ENCODE results near the gene ZRANB2. TPM values are rescaled to one million over a fixed set of nuclear protein-coding genes. Genes with fewer than 3 reads are reported as not detected.

The ZRANB2 gene
- total and polyA plus RNA-seq, 9 of the 15 experiments (the other 6 are each of a cell fraction or from before 2014, with no cell fraction given) = 80.8 to 264 (median 157) TPM

GRCh38 chr1:71087713-71088112 lies 6.9 kb upstream of the ZRANB2 start:
- ATAC-seq (no peak), DNase-seq (ENCODE audit: extremely low read depth in 1 of 4, low spot score in 3 of 4) (no peak), FAIRE-seq (no peak)
- no peak overlapping the region for H3K4me2 ChIP-seq (ENCODE audit: insufficient read depth, low read length)
- TF ChIP-seq ZNF444 (CRISPR knock-in tag; IDR thresholded peaks at IDR 0.05) (no peak), NFYB (IDR thresholded peaks at IDR 0.05; ENCODE audit: extremely low read depth, insufficient read length) (no peak), RFX7 (CRISPR knock-in tag; IDR thresholded peaks at IDR 0.05) (no peak), GATAD2B (IDR thresholded peaks at IDR 0.05; ENCODE audit: borderline replicate concordance) (no peak), NCOR1 (IDR thresholded peaks at IDR 0.05) (no peak), FOSL1 (tag; conservative IDR thresholded peaks at IDR 0.05) (no peak), ZNF253 (CRISPR knock-in tag; conservative IDR thresholded peaks at IDR 0.05) (no peak), MTF1 (CRISPR knock-in tag; IDR thresholded peaks at IDR 0.05; ENCODE audit: borderline replicate concordance) (no peak), ZNF324 (CRISPR knock-in tag; IDR thresholded peaks at IDR 0.05) (no peak), JUND (IDR thresholded peaks at IDR 0.05; ENCODE audit: borderline replicate concordance, low read depth, low read length) (no peak), JUND (tag; IDR thresholded peaks at IDR 0.05; ENCODE audit: borderline replicate concordance, low read depth, low read length) (no peak), GABPA (tag; conservative IDR thresholded peaks at IDR 0.05; ENCODE audit: low read depth) (no peak), MIER1 (IDR thresholded peaks at IDR 0.05; ENCODE audit: low read depth) (no peak), ARID4B (CRISPR knock-in tag; IDR thresholded peaks at IDR 0.05) (no peak)
- TF ChIP-seq, protein P1, sequence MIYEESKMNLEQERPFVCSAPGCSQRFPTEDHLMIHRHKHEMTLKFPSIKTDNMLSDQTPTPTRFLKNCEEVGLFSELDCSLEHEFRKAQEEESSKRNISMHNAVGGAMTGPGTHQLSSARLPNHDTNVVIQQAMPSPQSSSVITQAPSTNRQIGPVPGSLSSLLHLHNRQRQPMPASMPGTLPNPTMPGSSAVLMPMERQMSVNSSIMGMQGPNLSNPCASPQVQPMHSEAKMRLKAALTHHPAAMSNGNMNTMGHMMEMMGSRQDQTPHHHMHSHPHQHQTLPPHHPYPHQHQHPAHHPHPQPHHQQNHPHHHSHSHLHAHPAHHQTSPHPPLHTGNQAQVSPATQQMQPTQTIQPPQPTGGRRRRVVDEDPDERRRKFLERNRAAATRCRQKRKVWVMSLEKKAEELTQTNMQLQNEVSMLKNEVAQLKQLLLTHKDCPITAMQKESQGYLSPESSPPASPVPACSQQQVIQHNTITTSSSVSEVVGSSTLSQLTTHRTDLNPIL (CRISPR knock-in tag; IDR thresholded peaks at IDR 0.05) = no peak
- TF ChIP-seq, protein P2, sequence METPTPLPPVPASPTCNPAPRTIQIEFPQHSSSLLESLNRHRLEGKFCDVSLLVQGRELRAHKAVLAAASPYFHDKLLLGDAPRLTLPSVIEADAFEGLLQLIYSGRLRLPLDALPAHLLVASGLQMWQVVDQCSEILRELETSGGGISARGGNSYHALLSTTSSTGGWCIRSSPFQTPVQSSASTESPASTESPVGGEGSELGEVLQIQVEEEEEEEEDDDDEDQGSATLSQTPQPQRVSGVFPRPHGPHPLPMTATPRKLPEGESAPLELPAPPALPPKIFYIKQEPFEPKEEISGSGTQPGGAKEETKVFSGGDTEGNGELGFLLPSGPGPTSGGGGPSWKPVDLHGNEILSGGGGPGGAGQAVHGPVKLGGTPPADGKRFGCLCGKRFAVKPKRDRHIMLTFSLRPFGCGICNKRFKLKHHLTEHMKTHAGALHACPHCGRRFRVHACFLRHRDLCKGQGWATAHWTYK (CRISPR knock-in tag; IDR thresholded peaks at IDR 0.05) = no peak
- BruUV-seq (replicated peaks) = no TSS peak
- H3K79me2 ChIP-seq (ENCODE audit: control insufficient read depth, insufficient read depth, low read length) = no peaks in the 10 kb centered on the region
- no peak overlapping the region for H3K4me3 ChIP-seq
- no peaks in the 10 kb centered on the region for H3K36me3 ChIP-seq (ENCODE audit: control insufficient read depth, insufficient read depth, low read length)
- H3K27me3 ChIP-seq (ENCODE audit: control insufficient read depth in 2 of 2, insufficient read depth in 2 of 2, low read length in 2 of 2) = no peaks in the 10 kb centered on the region; a peak in 1 of 5 replicates
- ChIA-PET CTCF (ENCODE audit: low intra/inter-chr PET ratio) (no interaction called here), POLR2A (no interaction called here)
- no peaks in the 10 kb centered on the region for H3K9me1 ChIP-seq (ENCODE audit: control insufficient read depth, insufficient read depth, low read length)
- in situ Hi-C loops (cut with MboI) (no loop called here), intact Hi-C loops (cut with micrococcal nuclease) (no loop called here)
- no peaks in the 10 kb centered on the region; a peak in 1 of 5 replicates for H3K4me1 ChIP-seq (replicated peaks in 1 of 2; ENCODE audit: control insufficient read depth in 2 of 2, insufficient read depth in 2 of 2, low read length in 2 of 2)
- H2AFZ ChIP-seq (ENCODE audit: low read depth, low read length) = no peak overlapping the region
- H4K20me1 ChIP-seq (replicated peaks; ENCODE audit: control insufficient read depth, insufficient read depth, low read length) = no peaks in the 10 kb centered on the region
- 18% methylated on average over 1 of the region's 1 CpG for WGBS (ENCODE audit: insufficient coverage, low coverage, missing lambda C conversion rate)
- no peaks in the 10 kb centered on the region for H3K9me3 ChIP-seq (replicated peaks; ENCODE audit: control insufficient read depth, insufficient read depth, low read depth, low read length)
- H3K27ac ChIP-seq (ENCODE audit: extremely low read depth, low read depth, low read length) = no peak overlapping the region
- H3K9ac ChIP-seq (ENCODE audit: insufficient read depth in 1 of 2, low read depth in 2 of 2, low read length in 2 of 2) = no peak overlapping the region

Data from K562 (cell line).